Measurements from ENCODE around the gene OAS3. TPM values are rescaled to one million over a fixed set of nuclear protein-coding genes. Genes with fewer than 3 reads are reported as not detected.

OAS3 gene
- total and polyA plus RNA-seq, 9 donors, result 4.7 to 7.6 (median 6.6) TPM

- no peak for DNase-seq
- H3K4me1 ChIP-seq (ENCODE audit: control insufficient read depth, insufficient read depth, low read length), result no peaks in the 10 kb centered on the region
- peaks cover 3% of the 10 kb centered on the region for H3K9me3 ChIP-seq (replicated peaks; ENCODE audit: control insufficient read depth, low read depth, low read length)
- peaks cover 21% of the 10 kb centered on the region for H3K36me3 ChIP-seq (ENCODE audit: control insufficient read depth, insufficient read depth, low read length)
- no peak overlapping the region for H3K4me3 ChIP-seq (ENCODE audit: low read length)
- H3K27me3 ChIP-seq (ENCODE audit: control insufficient read depth, insufficient read depth, low read length), result peaks cover 4% of the 10 kb centered on the region
- no peak overlapping the region for H3K27ac ChIP-seq (ENCODE audit: low read length)
- 79% methylated on average over 4 of the region's 4 CpGs for WGBS (ENCODE audit: insufficient coverage)
Measured at GRCh38 chr12:113007166-113007565, 68.9 kb downstream of the OAS3 start.

GRCh38 chr12:113010701-113011100, 72.4 kb downstream of the OAS3 start:
- 56% methylated on average over 2 of the region's 2 CpGs for WGBS (ENCODE audit: insufficient coverage)
- no peak overlapping the region for H3K27ac ChIP-seq (ENCODE audit: low read length)
- H3K4me1 ChIP-seq (ENCODE audit: control insufficient read depth, insufficient read depth, low read length), result no peaks in the 10 kb centered on the region
- no peak overlapping the region for H3K4me3 ChIP-seq (ENCODE audit: low read length)
- no peak for DNase-seq
- H3K9me3 ChIP-seq (replicated peaks; ENCODE audit: control insufficient read depth, low read depth, low read length), result peaks cover 3% of the 10 kb centered on the region
- peaks cover 21% of the 10 kb centered on the region for H3K36me3 ChIP-seq (ENCODE audit: control insufficient read depth, insufficient read depth, low read length)
- peaks cover 4% of the 10 kb centered on the region for H3K27me3 ChIP-seq (ENCODE audit: control insufficient read depth, insufficient read depth, low read length)

GRCh38 chr12:113014565-113014964, 76.3 kb downstream of the OAS3 start:
- WGBS (ENCODE audit: insufficient coverage), result 55% methylated on average over 4 of the region's 9 CpGs
- Histone ChIP-seq H3K4me1 (ENCODE audit: control insufficient read depth, insufficient read depth, low read length) (no peaks in the 10 kb centered on the region), H3K27me3 (ENCODE audit: control insufficient read depth, insufficient read depth, low read length) (peaks cover 2% of the 10 kb centered on the region), H3K36me3 (ENCODE audit: control insufficient read depth, insufficient read depth, low read length) (peaks cover 2% of the 10 kb centered on the region), H3K9me3 (replicated peaks; ENCODE audit: control insufficient read depth, low read depth, low read length) (peaks cover 3% of the 10 kb centered on the region), H3K27ac (ENCODE audit: low read length) (no peak overlapping the region), H3K4me3 (ENCODE audit: low read length) (no peak overlapping the region)
- no peak for DNase-seq

GRCh38 chr12:113016796-113017195, 78.5 kb downstream of the OAS3 start:
- H3K9me3 ChIP-seq (replicated peaks; ENCODE audit: control insufficient read depth, low read depth, low read length), result no peaks in the 10 kb centered on the region
- WGBS (ENCODE audit: insufficient coverage), result 46% methylated on average over 3 of the region's 5 CpGs
- DNase-seq, result no peak
- no peaks in the 10 kb centered on the region for H3K4me1 ChIP-seq (ENCODE audit: control insufficient read depth, insufficient read depth, low read length)
- no peak overlapping the region for H3K4me3 ChIP-seq (ENCODE audit: low read length)
- H3K27ac ChIP-seq (ENCODE audit: low read length), result no peak overlapping the region
- no peaks in the 10 kb centered on the region for H3K36me3 ChIP-seq (ENCODE audit: control insufficient read depth, insufficient read depth, low read length)
- H3K27me3 ChIP-seq (ENCODE audit: control insufficient read depth, insufficient read depth, low read length), result no peaks in the 10 kb centered on the region

- no peaks in the 10 kb centered on the region for H3K36me3 ChIP-seq (ENCODE audit: control insufficient read depth, insufficient read depth, low read length)
- 30% methylated on average over 2 of the region's 4 CpGs for WGBS (ENCODE audit: insufficient coverage)
- no peaks in the 10 kb centered on the region for H3K9me3 ChIP-seq (replicated peaks; ENCODE audit: control insufficient read depth, low read depth, low read length)
- H3K4me3 ChIP-seq (ENCODE audit: low read length), result no peak overlapping the region
- H3K27ac ChIP-seq (ENCODE audit: low read length), result no peak overlapping the region
- DNase-seq, result no peak
- no peaks in the 10 kb centered on the region for H3K27me3 ChIP-seq (ENCODE audit: control insufficient read depth, insufficient read depth, low read length)
- H3K4me1 ChIP-seq (ENCODE audit: control insufficient read depth, insufficient read depth, low read length), result no peaks in the 10 kb centered on the region
Measured at GRCh38 chr12:113019025-113019424, 80.8 kb downstream of the OAS3 start.

GRCh38 chr12:113021500-113021899, 83.2 kb downstream of the OAS3 start:
- H3K4me1 ChIP-seq (ENCODE audit: control insufficient read depth, insufficient read depth, low read length), result no peaks in the 10 kb centered on the region

More at GRCh38 chr12:113021500-113021899, 83.2 kb downstream of the OAS3 start:
- H3K9me3 ChIP-seq (replicated peaks; ENCODE audit: control insufficient read depth, low read depth, low read length), result no peaks in the 10 kb centered on the region
- WGBS (ENCODE audit: insufficient coverage), result no CpG with 5 or more reads among the region's 1 CpG
- no peaks in the 10 kb centered on the region for H3K27me3 ChIP-seq (ENCODE audit: control insufficient read depth, insufficient read depth, low read length)
- DNase-seq, result no peak
- H3K36me3 ChIP-seq (ENCODE audit: control insufficient read depth, insufficient read depth, low read length), result no peaks in the 10 kb centered on the region
- no peak overlapping the region for H3K27ac ChIP-seq (ENCODE audit: low read length)
- no peak overlapping the region for H3K4me3 ChIP-seq (ENCODE audit: low read length)

Other genes starting within 250 kb of the OAS3 start
- gene RPH3A, start 146.7 kb upstream of the OAS3 start, total RNA-seq, result not detected
- under 1 TPM in 1 of 8 donors, not detected in 7; 0.28 TPM for gene RPH3A, start 146.7 kb upstream of the OAS3 start, polyA plus RNA-seq (ENCODE audit: insufficient read depth in 1 of 8, insufficient read length in 8 of 8, low replicate concordance in 1 of 8)
- gene OAS1, start 31.5 kb upstream of the OAS3 start, total RNA-seq, result 3.6 TPM
- gene OAS1, start 31.5 kb upstream of the OAS3 start, polyA plus RNA-seq (ENCODE audit: insufficient read depth in 1 of 8, insufficient read length in 8 of 8, low replicate concordance in 1 of 8), result 1 to 10 TPM; 1.9 to 3.9 (median 3.2) TPM
- 1.8 TPM for gene OAS2, start 40.0 kb downstream of the OAS3 start, total RNA-seq
- gene OAS2, start 40.0 kb downstream of the OAS3 start, polyA plus RNA-seq (ENCODE audit: insufficient read depth in 1 of 8, insufficient read length in 8 of 8, low replicate concordance in 1 of 8), result 1 to 10 TPM; 1.1 to 2.9 (median 2.3) TPM
- 2.2 TPM for gene DTX1, start 118.3 kb downstream of the OAS3 start, total RNA-seq
- 1 to 10 TPM; 1.7 to 5.4 (median 3.7) TPM for gene DTX1, start 118.3 kb downstream of the OAS3 start, polyA plus RNA-seq (ENCODE audit: insufficient read depth in 1 of 8, insufficient read length in 8 of 8, low replicate concordance in 1 of 8)
- 0.04 TPM for gene RASAL1, start 197.3 kb downstream of the OAS3 start, total RNA-seq
- under 1 TPM in 6 of 8 donors, not detected in 2; 0.04 to 0.17 (median 0.09) TPM for gene RASAL1, start 197.3 kb downstream of the OAS3 start, polyA plus RNA-seq (ENCODE audit: insufficient read depth in 1 of 8, insufficient read length in 8 of 8, low replicate concordance in 1 of 8)
- not detected for gene CFAP73, start 211.2 kb downstream of the OAS3 start, total RNA-seq
- gene CFAP73, start 211.2 kb downstream of the OAS3 start, polyA plus RNA-seq (ENCODE audit: insufficient read depth in 1 of 8, insufficient read length in 8 of 8, low replicate concordance in 1 of 8), result under 1 TPM in 6 of 8 donors, not detected in 2; 0.16 to 0.47 (median 0.18) TPM
- gene DDX54, start 247.0 kb downstream of the OAS3 start, total RNA-seq, result 20.7 TPM
- gene DDX54, start 247.0 kb downstream of the OAS3 start, polyA plus RNA-seq (ENCODE audit: insufficient read depth in 1 of 8, insufficient read length in 8 of 8, low replicate concordance in 1 of 8), result 10 to 100 TPM; 63.1 to 80.8 (median 73.2) TPM
- 12.7 TPM for gene RITA1, start 247.2 kb downstream of the OAS3 start, total RNA-seq
- 10 to 100 TPM in 4 of 8 donors, 1 to 10 TPM in 4; 9.3 to 11.7 (median 10.0) TPM for gene RITA1, start 247.2 kb downstream of the OAS3 start, polyA plus RNA-seq (ENCODE audit: insufficient read depth in 1 of 8, insufficient read length in 8 of 8, low replicate concordance in 1 of 8)

Measured in muscle of leg (tissue), 11 donors.